Measurements from ENCODE around the gene RAB11FIP3. TPM values are rescaled to one million over a fixed set of nuclear protein-coding genes. Genes with fewer than 3 reads are reported as not detected.
A peak's percentile ranks its signal among the peaks of the same experiment; 100 is the strongest.

RAB11FIP3 gene
- total RNA-seq, 2 experiments from 2014 or later, result 14.8 to 18.4 TPM

DNA sequence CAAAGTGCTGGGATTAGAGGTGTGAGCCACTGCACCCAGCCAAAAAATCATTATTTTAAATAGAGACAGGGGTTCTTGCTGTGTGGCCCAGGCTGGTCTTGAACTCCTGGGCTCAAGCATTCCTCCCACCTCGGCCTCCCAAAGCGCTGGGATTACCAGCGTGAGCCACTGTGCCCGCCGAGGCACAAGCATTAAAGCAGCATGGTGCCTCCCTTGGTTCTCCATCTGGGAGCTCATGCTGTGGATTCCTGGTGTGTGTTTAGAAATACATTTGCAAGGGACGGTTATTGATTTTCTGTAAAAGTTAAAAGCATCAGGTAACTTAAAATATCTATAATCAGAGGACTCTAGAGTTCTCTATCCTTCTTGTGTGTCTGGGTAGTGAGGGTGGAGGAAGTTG lies 87.4 kb downstream of the RAB11FIP3 start:
- ChIA-PET CTCF (no interaction called here), POLR2A (no interaction called here)
- Mint-ChIP-seq H3K4me3 (no peak overlapping the region), H3K36me3 (no peaks in the 10 kb centered on the region), H3K27ac (no peak overlapping the region), H3K4me1 (ENCODE audit: low read depth) (no peaks in the 10 kb centered on the region), H3K9me3 (no peaks in the 10 kb centered on the region), H3K27me3 (no peaks in the 10 kb centered on the region)
- no peak for DNase-seq
- intact Hi-C loops (cut with micrococcal nuclease), result no loop called here

DNA sequence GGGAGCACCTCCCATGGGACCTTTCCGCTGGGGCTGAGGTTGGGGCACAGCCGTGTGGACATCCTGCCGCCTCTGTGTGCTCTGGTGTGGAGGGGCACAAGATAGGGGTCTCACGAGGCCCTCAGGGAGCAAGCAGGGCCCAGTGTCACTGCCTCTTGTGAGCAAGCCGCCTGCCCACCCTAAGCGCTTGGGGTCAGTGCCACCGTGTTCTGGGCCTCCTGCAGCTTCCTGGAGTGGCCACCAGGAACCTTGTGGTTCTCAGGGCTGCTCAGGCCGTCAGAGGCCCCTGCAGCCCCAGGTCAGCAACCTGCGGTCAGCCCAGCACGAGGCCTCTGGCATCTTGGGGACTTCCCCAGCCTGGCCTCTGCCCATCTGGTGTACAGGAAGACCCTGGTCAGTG lies 88.5 kb downstream of the RAB11FIP3 start:
- intact Hi-C loops (cut with micrococcal nuclease), result no loop called here
- no peaks in the 10 kb centered on the region for H3K4me1 Mint-ChIP-seq (ENCODE audit: low read depth)
- no peaks in the 10 kb centered on the region for H3K9me3 Mint-ChIP-seq
- ChIA-PET POLR2A (no interaction called here), CTCF (interaction anchor here (1.4 kb wide), 1 partner anchor 44 kb away, joined by 4 read pairs; no protein-coding TSS in a partner anchor)
- no peaks in the 10 kb centered on the region for H3K27me3 Mint-ChIP-seq
- no peaks in the 10 kb centered on the region for H3K36me3 Mint-ChIP-seq
- no peak overlapping the region for H3K27ac Mint-ChIP-seq
- no peak for DNase-seq
- no peak overlapping the region for H3K4me3 Mint-ChIP-seq

DNA sequence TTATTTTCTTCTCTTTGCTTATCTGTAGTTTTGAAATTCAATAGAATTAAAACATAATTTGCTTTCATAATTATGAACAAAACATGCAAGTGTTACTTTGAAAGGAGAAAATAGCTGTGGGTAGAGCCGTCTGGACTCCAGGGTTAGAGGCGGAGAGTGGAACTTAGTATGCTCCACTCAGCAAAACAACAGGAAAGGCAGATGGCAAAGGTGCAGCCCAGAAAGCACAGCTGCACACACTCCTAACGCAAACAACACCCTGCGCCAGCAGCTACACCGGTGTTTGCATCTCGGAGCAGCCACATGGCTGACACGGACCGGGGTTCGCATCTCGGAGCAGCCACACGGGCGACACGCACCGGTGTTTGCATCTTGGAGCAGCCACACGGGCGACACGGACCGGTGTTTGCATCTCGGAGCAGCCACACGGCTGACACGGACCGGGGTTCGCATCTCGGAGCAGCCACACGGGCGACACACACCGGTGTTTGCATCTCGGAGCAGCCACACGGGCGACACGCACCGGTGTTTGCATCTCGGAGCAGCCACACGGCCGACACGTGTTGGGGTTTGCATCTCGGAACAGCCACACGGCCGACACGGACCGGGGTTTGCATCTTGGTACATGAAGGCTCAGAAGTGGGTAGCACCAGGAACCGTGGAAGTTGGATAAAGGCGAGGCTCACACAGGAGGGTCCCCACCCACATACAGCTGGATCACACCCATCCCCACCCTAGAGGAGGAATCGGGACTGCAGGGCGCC lies 89.9 kb downstream of the RAB11FIP3 start:
- intact Hi-C loops (cut with micrococcal nuclease), result no loop called here
- no peaks in the 10 kb centered on the region for H3K27me3 Mint-ChIP-seq
- no peaks in the 10 kb centered on the region for H3K9me3 Mint-ChIP-seq
- no peaks in the 10 kb centered on the region for H3K36me3 Mint-ChIP-seq
- ChIA-PET POLR2A (interaction anchor here (1.4 kb wide), 1 partner anchor 76 kb away, joined by 3 read pairs; no protein-coding TSS in a partner anchor), CTCF (interaction anchor here (0.6 to 1.4 kb wide), 2 partner anchors 27 to 45 kb away, joined by 3 to 4 read pairs; no protein-coding TSS in a partner anchor)
- no peak overlapping the region for H3K27ac Mint-ChIP-seq
- no peak for DNase-seq
- H3K4me3 Mint-ChIP-seq, result no peak overlapping the region
- no peaks in the 10 kb centered on the region for H3K4me1 Mint-ChIP-seq (ENCODE audit: low read depth)

DNA sequence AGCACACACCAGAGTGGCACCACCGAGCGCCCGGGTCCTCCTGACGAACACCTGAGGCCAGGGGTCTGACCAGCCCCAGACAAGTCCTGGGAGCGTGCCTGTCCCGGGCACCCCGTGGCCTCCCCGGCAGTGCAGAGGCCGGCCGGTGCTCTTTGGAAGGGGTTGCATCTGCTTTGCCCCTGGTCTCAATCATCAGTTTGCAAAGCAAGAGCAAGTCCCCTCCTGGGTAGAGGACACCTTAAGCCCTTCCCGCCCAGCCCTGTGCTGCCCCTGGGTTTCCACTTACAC lies 90.4 kb downstream of the RAB11FIP3 start:
- ChIA-PET POLR2A (no interaction called here), CTCF (no interaction called here)
- Mint-ChIP-seq H3K4me3 (no peak overlapping the region), H3K9me3 (no peaks in the 10 kb centered on the region), H3K36me3 (no peaks in the 10 kb centered on the region), H3K4me1 (ENCODE audit: low read depth) (no peaks in the 10 kb centered on the region), H3K27me3 (no peaks in the 10 kb centered on the region), H3K27ac (no peak overlapping the region)
- DNase-seq, result no peak
- intact Hi-C loops (cut with micrococcal nuclease), result no loop called here

DNA sequence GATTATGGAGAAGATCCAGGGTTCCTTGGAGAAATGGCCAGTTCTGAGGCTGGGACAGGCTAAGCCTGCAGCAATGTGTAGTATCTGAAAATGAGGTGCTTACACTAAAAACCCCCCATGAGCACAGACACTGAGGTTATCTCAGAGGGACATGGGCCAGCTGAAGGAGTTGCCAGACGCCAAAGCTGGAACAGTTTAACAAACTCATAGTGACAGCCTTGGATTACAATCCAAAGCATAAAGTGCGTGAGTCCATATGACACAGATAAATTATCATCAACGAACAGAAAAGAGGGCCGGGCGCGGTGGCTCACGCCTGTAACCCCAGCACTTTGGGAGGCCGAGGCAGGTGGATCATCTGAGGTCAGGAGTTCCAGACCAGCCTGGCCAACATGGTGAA lies 90.9 kb downstream of the RAB11FIP3 start:
- Mint-ChIP-seq H3K9me3 (no peaks in the 10 kb centered on the region), H3K27me3 (no peaks in the 10 kb centered on the region), H3K4me1 (ENCODE audit: low read depth) (no peaks in the 10 kb centered on the region), H3K36me3 (no peaks in the 10 kb centered on the region), H3K4me3 (no peak overlapping the region), H3K27ac (no peak overlapping the region)
- ChIA-PET CTCF (no interaction called here), POLR2A (no interaction called here)
- no peak for DNase-seq
- intact Hi-C loops (cut with micrococcal nuclease), result no loop called here

DNA sequence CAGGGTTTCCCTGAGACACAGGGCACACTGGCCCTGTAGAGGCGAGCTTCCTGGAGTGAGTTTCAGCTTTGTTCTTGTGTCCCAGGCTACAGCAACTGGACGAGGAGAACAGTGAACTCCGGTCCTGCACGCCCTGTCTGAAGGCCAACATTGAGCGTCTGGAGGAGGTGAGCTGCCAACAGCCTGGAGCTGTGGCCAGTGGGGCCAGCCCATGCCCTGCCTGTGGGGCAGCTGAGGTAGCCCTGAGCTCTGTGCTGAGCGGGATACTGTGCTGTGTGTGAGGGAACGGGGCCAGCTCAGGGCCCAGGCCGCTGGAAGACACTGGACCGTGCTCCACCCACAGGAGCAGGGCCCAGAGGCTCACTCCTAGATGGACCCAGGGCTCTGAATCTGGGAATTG lies 93.4 kb downstream of the RAB11FIP3 start:
- POLR2A ChIA-PET, result no interaction called here
- Mint-ChIP-seq H3K36me3 (no peaks in the 10 kb centered on the region), H3K9me3 (no peaks in the 10 kb centered on the region), H3K4me3 (no peak overlapping the region), H3K27ac (no peak overlapping the region), H3K4me1 (ENCODE audit: low read depth) (peaks cover 2% of the 10 kb centered on the region), H3K27me3 (no peaks in the 10 kb centered on the region)
- intact Hi-C loops (cut with micrococcal nuclease), result no loop called here
- DNase-seq, result no peak
- CTCF ChIA-PET, result interaction anchor here (1.4 kb wide), 1 partner anchor 453 kb away, joined by 3 read pairs; no protein-coding TSS in a partner anchor

DNA sequence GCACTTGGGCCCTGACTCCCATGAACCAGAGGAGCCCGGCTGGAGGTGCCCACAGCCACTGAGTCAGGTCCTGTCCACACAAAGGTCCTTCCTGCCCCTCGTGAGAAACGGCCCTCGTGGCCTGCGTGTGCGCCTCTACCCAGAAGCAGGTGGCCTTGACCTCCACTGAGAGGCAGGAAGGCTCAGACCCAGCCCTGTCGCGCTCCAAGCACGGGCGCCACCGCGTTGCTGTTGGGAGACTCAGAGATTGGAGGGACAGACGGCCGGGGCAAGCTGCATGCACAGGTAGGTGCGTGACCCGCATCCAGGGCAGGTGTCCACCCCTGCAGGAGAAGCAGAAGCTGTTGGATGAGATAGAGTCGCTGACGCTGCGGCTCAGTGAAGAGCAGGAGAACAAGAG lies 94.0 kb downstream of the RAB11FIP3 start:
- DNase-seq, result no peak
- Mint-ChIP-seq H3K27me3 (no peaks in the 10 kb centered on the region), H3K4me3 (no peak overlapping the region), H3K9me3 (no peaks in the 10 kb centered on the region), H3K36me3 (no peaks in the 10 kb centered on the region), H3K4me1 (ENCODE audit: low read depth) (peaks cover 8% of the 10 kb centered on the region), H3K27ac (no peak overlapping the region)
- CTCF ChIA-PET, result interaction anchor here (1.4 kb wide), 1 partner anchor 454 kb away, joined by 3 read pairs; no protein-coding TSS in a partner anchor
- POLR2A ChIA-PET, result no interaction called here
- intact Hi-C loops (cut with micrococcal nuclease), result no loop called here

DNA sequence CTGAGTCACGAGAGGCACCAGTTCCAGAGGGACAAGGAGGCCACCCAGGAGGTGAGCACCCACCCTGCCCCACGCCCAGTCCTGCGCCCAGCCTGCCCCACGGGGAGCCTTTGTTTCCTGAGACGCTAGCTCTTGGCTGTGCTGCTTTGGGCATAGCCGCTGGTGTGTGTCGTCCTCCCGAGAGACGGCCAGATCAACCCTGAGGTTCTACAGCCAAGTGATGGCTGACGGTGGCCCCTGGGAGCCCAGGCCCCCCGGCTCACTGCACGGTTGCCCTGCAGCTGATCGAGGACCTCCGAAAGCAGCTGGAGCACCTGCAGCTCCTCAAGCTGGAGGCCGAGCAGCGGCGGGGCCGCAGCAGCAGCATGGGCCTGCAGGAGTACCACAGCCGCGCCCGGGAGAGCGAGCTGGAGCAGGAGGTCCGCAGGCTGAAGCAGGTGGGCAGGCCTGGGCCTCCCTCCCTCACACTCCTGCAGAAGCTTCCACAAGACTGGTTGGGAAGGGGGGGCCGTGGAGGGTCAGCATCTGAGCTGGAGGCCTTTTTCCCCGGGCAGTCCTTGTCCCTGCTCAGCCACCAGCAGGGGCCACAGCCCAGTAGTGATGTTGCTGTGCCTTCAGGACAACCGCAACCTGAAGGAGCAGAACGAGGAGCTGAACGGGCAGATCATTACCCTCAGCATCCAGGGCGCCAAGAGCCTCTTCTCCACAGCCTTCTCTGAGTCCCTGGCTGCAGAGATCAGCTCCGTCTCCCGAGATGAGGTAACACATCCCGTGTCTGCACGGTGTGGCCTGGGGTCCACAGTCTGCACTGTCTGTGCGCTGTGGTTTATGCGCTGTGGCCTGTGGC lies 94.6 kb downstream of the RAB11FIP3 start:
- intact Hi-C loops (cut with micrococcal nuclease), result no loop called here
- no peaks in the 10 kb centered on the region for H3K36me3 Mint-ChIP-seq
- ChIA-PET CTCF (interaction anchor here (1.4 kb wide), 1 partner anchor 455 kb away, joined by 3 read pairs; no protein-coding TSS in a partner anchor), POLR2A (no interaction called here)
- no peak for DNase-seq
- H3K4me1 Mint-ChIP-seq (ENCODE audit: low read depth), result peaks cover 12% of the 10 kb centered on the region
- no peak overlapping the region for H3K4me3 Mint-ChIP-seq
- no peaks in the 10 kb centered on the region for H3K9me3 Mint-ChIP-seq
- no peaks in the 10 kb centered on the region for H3K27me3 Mint-ChIP-seq
- H3K27ac Mint-ChIP-seq, result no peak overlapping the region

DNA sequence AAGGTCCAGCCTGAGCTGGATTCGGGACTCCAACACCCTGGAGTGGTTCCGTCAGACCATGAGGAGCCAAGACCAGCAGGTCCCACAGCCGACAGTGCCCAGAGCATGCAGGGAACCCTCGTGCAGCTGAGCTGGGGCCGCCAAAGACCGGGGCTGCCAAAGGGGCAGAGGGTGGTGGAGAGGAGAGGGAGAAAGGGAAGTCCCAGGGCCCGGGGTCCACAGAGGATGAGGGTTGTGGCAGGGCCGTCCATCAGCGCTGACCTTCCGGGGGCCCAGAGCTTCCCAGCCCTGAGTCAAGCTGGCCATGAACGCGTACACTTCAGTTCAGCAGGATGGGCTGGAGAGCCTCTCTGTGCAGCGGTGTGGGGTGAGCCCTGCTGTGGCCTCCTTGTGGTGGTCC lies 95.4 kb downstream of the RAB11FIP3 start:
- Mint-ChIP-seq H3K4me3 (no peak overlapping the region), H3K36me3 (peaks cover 3% of the 10 kb centered on the region), H3K27me3 (no peaks in the 10 kb centered on the region), H3K27ac (no peak overlapping the region), H3K9me3 (no peaks in the 10 kb centered on the region), H3K4me1 (ENCODE audit: low read depth) (peaks cover 19% of the 10 kb centered on the region)
- POLR2A ChIA-PET, result no interaction called here
- CTCF ChIA-PET, result no interaction called here
- DNase-seq, result no peak
- intact Hi-C loops (cut with micrococcal nuclease), result no loop called here

DNA sequence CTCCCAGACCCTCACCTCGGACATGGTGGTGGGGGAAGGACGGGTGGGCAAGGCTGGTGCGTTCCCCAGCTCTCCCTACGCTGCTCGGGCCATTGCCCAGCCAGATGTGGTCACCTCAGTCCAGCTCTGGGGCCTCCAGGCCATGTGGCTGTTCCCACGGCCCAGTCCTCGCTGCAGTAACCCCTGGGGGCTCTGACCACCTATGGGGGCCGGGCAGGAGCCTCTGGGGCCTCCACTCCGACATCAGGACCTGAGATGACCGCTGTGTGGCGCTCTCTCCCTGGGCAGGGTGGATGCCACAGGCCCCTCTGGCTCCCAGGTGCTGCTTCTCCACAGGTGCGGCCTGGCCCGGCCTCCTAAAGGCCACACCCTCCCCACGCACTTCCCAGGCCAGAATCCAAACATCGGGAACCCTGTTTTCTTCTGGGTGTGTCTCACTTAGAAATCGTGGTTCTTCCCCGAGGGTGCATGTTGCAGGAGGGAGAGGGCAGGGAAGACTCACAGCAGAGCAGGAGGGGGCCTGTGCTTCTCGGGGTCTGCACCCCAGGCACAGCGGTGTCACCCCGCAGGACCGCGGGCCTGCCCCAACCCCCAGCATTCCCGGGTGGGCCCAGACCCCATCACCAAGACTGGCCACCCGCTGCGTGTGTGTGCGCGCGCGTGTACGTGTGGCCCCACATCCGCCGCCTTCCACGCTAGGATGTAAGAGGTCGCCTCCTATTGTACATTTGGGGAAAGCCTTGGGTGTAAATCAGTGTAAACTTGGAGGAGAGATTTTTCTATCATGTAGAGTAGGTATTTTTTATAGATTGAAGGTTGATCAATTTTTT lies 96.1 kb downstream of the RAB11FIP3 start:
- no peak overlapping the region for H3K27ac Mint-ChIP-seq
- H3K9me3 Mint-ChIP-seq, result no peaks in the 10 kb centered on the region
- H3K36me3 Mint-ChIP-seq, result peaks cover 3% of the 10 kb centered on the region
- H3K27me3 Mint-ChIP-seq, result no peaks in the 10 kb centered on the region
- H3K4me3 Mint-ChIP-seq, result no peak overlapping the region
- peaks cover 23% of the 10 kb centered on the region for H3K4me1 Mint-ChIP-seq (ENCODE audit: low read depth)
- POLR2A ChIA-PET, result no interaction called here
- DNase-seq, result no peak
- intact Hi-C loops (cut with micrococcal nuclease), result no loop called here
- CTCF ChIA-PET, result no interaction called here

DNA sequence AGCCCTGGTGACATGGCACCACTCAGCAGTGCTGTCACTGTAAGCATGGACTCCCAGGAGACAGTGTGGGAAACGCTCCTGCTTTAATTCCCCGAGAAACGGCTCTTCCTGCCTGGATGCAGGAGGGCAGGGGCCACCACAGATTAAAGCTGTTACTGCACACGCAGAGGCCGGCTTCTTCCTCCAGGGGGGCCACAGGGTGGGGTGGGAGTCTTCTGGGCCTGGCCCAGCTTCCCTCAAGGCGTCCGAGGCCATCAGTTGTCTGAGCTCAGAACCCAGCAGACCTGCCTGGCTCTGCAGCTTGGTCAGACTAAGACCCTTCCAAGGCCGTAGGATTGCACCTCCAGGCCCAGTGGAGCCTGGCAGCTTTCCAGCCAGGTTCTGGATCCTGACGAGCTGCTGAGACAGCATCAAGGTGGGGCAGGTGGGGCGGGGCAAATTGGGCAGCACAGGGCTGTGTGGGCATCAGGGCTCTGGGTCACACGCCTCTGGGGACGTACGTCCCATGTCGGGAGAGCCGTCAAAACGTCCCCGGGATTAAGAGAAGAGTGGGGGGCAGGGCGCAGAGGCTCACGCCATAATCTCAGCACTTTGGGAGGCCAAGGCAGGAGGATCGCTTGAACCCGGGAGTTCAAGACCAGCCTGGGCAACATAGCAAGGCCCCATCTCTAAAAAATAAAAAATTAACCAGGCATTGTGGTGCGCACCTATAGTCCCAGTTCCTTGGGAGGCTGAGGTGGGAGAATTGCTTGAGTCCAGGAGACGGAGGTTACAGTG lies 97.1 kb downstream of the RAB11FIP3 start:
- H3K27ac Mint-ChIP-seq, result peak overlapping the region; percentile 54
- ChIA-PET POLR2A (interaction anchor here (1.0 kb wide), 1 partner anchor 53 kb away, joined by 4 read pairs; no protein-coding TSS in a partner anchor), CTCF (no interaction called here)
- peaks cover 23% of the 10 kb centered on the region for H3K4me1 Mint-ChIP-seq (ENCODE audit: low read depth)
- H3K4me3 Mint-ChIP-seq, result no peak overlapping the region
- peaks cover 3% of the 10 kb centered on the region for H3K36me3 Mint-ChIP-seq
- intact Hi-C loops (cut with micrococcal nuclease), result no loop called here
- H3K27me3 Mint-ChIP-seq, result no peaks in the 10 kb centered on the region
- no peaks in the 10 kb centered on the region for H3K9me3 Mint-ChIP-seq
- no peak for DNase-seq

Data from activated CD4-positive, alpha-beta memory T cell treated with anti-CD3 and anti-CD28 coated beads for 36 hours (primary cell).